OCI-LY1 (cell line): Measurements from ENCODE around the gene PXK.

Experiments used
- H2AFZ ChIP-seq: fragments of 200-600 bp; sonication (generic), shearing (Covaris generic); 2 replicates; pipeline ENCODE4 v1.6.0; 2014; ENCODE audit warnings: antibody characterized with exemption, mild to moderate bottlenecking, low read length
- H3F3A ChIP-seq: fragments of 200-600 bp; sonication (generic), shearing (Covaris generic); 2 replicates; pipeline ENCODE4 v1.6.0; 2014; ENCODE audit warnings: mild to moderate bottlenecking, antibody characterized with exemption, low read length, moderate library complexity; ENCODE audit not compliant: insufficient read depth
- H3K27ac ChIP-seq: fragments of 200-600 bp; sonication (generic); 2 replicates; pipeline ENCODE4 v1.5.1; 2014; ENCODE audit warnings: low read length, mixed run types, mild to moderate bottlenecking, low read depth; ENCODE audit not compliant: poor library complexity, severe bottlenecking
- H3K27me3 ChIP-seq: fragments of 200-600 bp; sonication (generic); 2 replicates; pipeline ENCODE4 v1.6.0; 2014; ENCODE audit warnings: antibody characterized with exemption, mild to moderate bottlenecking, low read length, moderate library complexity; ENCODE audit not compliant: insufficient read depth
- H3K36me3 ChIP-seq: fragments of 200-600 bp; sonication (generic); 2 replicates; pipeline ENCODE4 v1.6.1; 2014; ENCODE audit warnings: mild to moderate bottlenecking, antibody characterized with exemption, low read length, moderate library complexity, mixed read lengths; ENCODE audit not compliant: insufficient read depth
- H3K4me1 ChIP-seq: fragments of 200-600 bp; sonication (generic); 2 replicates; pipeline ENCODE4 v1.5.1; 2014; ENCODE audit warnings: mild to moderate bottlenecking, low read length, moderate library complexity; ENCODE audit not compliant: insufficient read depth, severe bottlenecking
- H3K4me2 ChIP-seq: fragments of 200-600 bp; sonication (generic), shearing (Covaris generic); 2 replicates; pipeline ENCODE4 v1.6.1; 2014; ENCODE audit warnings: low read length
- H3K4me3 ChIP-seq: fragments of 200-600 bp; sonication (generic); 2 replicates; pipeline ENCODE4 v1.5.1; 2014; ENCODE audit warnings: low read length, low read depth, mild to moderate bottlenecking, mixed read lengths; ENCODE audit not compliant: poor library complexity, severe bottlenecking
- H3K79me2 ChIP-seq: fragments of 200-600 bp; shearing (Covaris generic); 2 replicates; pipeline ENCODE4 v1.6.1; 2016; ENCODE audit warnings: mixed run types, low read length, mixed read lengths; ENCODE audit not compliant: insufficient read depth
- H3K9ac ChIP-seq: fragments of 200-600 bp; sonication (generic), shearing (Covaris generic); 2 replicates; pipeline ENCODE4 v1.6.1; 2014; ENCODE audit warnings: mild to moderate bottlenecking, low read length, mixed read lengths
- H3K9me2 ChIP-seq: fragments of 200-600 bp; sonication (generic), shearing (Covaris generic); 2 replicates; pipeline ENCODE4 v1.6.1; 2014; ENCODE audit warnings: low read depth, mild to moderate bottlenecking, low read length, mixed read lengths
- H3K9me3 ChIP-seq: fragments of 200-600 bp; shearing (Covaris generic); 2 replicates; pipeline ENCODE4 v1.6.1; 2014; ENCODE audit warnings: low read length, mixed read lengths
- H4K20me1 ChIP-seq: fragments of 200-600 bp; sonication (generic), shearing (Covaris generic); 2 replicates; pipeline ENCODE4 v1.6.0; 2016; ENCODE audit warnings: mild to moderate bottlenecking, low read length; ENCODE audit not compliant: insufficient read depth
- CTCF ChIP-seq: fragments of 200-600 bp; sonication (generic), shearing (Covaris generic); IDR thresholded peaks from 2 replicates; pipeline ENCODE4 v1.5.1; 2017; ENCODE audit warnings: mild to moderate bottlenecking, antibody characterized with exemption, low read length, moderate library complexity, mixed read lengths
- EZH2 ChIP-seq: fragments of 200-600 bp; sonication (generic), shearing (Covaris generic); IDR thresholded peaks from 2 replicates; pipeline ENCODE4 v1.8.0; 2017; ENCODE audit warnings: borderline replicate concordance, mixed run types, mild to moderate bottlenecking, antibody characterized with exemption, low read length, moderate library complexity, mixed read lengths

Gene PXK

GRCh38 chr3:58474348-58474911, 141.7 kb downstream of the PXK start:
- H3K9me2 ChIP-seq, result no peaks in the 10 kb centered on the region
- no peak overlapping the region for H3K9ac ChIP-seq
- no peaks in the 10 kb centered on the region for H3K9me3 ChIP-seq
- H3K36me3 ChIP-seq, result no peaks in the 10 kb centered on the region
- H3K27ac ChIP-seq, result no peak overlapping the region
- H3K4me3 ChIP-seq, result no peak overlapping the region
- H3K79me2 ChIP-seq, result no peaks in the 10 kb centered on the region
- TF ChIP-seq EZH2 (no peak), CTCF (no peak)
- H3K4me2 ChIP-seq, result no peak overlapping the region
- no peaks in the 10 kb centered on the region for H3F3A ChIP-seq
- H4K20me1 ChIP-seq, result no peaks in the 10 kb centered on the region
- no peak overlapping the region for H2AFZ ChIP-seq
- H3K4me1 ChIP-seq, result peaks cover 5% of the 10 kb centered on the region
- H3K27me3 ChIP-seq, result no peaks in the 10 kb centered on the region; the same call in 1 of the 2 replicates

DNA sequence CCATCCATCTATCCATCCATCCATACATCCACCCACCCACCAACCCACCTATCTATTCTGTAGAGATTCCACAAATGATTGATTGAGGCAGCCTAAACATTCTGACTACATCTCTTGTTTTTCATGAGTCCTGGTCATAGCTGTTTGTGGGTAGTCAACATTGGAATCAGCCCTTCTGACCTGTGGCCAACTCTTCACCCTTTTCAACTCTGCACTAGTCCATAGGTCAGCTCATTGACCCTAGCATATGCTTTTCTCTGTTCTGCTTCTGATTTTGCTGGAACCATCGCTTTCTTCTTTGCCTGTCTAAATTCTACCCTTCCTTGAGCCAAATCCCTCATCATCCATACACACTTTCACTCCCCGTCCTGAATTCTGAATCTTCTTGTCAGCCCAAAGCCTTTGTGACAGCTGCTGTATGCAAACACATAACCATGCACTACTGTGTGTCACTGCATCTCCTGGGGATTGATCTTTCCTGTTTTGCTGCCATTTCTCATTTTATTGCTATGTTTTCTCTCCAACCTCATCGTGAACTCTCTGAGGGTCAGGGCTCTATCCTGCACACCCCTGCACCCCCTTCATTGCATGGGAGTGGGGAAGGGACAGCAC, 142.4 kb downstream of the PXK start:
- H3K9ac ChIP-seq, result no peak overlapping the region
- no peak overlapping the region for H3K4me2 ChIP-seq
- no peak for TF ChIP-seq CTCF
- no peak for TF ChIP-seq EZH2

More for the DNA sequence above, 142.4 kb downstream of the PXK start:
- H3K27ac ChIP-seq, result no peak overlapping the region
- no peak overlapping the region for H3K4me3 ChIP-seq
- peaks cover 5% of the 10 kb centered on the region for H3K4me1 ChIP-seq
- no peaks in the 10 kb centered on the region for H3K36me3 ChIP-seq
- H3K79me2 ChIP-seq, result no peaks in the 10 kb centered on the region
- H4K20me1 ChIP-seq, result no peaks in the 10 kb centered on the region
- H2AFZ ChIP-seq, result no peak overlapping the region
- no peaks in the 10 kb centered on the region for H3K9me3 ChIP-seq
- no peaks in the 10 kb centered on the region for H3F3A ChIP-seq
- H3K9me2 ChIP-seq, result no peaks in the 10 kb centered on the region
- H3K27me3 ChIP-seq, result no peaks in the 10 kb centered on the region; the same call in 1 of the 2 replicates
